ENCODE measurements around the gene MATN4.
"Not testable (repeated sequence)": the region's sequence is repeated elsewhere in the genome, so short reads cannot be mapped to it uniquely, and the experiment has no call there.

MATN4 gene, protein sequence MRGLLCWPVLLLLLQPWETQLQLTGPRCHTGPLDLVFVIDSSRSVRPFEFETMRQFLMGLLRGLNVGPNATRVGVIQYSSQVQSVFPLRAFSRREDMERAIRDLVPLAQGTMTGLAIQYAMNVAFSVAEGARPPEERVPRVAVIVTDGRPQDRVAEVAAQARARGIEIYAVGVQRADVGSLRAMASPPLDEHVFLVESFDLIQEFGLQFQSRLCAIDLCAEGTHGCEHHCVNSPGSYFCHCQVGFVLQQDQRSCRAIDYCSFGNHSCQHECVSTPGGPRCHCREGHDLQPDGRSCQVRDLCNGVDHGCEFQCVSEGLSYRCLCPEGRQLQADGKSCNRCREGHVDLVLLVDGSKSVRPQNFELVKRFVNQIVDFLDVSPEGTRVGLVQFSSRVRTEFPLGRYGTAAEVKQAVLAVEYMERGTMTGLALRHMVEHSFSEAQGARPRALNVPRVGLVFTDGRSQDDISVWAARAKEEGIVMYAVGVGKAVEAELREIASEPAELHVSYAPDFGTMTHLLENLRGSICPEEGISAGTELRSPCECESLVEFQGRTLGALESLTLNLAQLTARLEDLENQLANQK

DNA sequence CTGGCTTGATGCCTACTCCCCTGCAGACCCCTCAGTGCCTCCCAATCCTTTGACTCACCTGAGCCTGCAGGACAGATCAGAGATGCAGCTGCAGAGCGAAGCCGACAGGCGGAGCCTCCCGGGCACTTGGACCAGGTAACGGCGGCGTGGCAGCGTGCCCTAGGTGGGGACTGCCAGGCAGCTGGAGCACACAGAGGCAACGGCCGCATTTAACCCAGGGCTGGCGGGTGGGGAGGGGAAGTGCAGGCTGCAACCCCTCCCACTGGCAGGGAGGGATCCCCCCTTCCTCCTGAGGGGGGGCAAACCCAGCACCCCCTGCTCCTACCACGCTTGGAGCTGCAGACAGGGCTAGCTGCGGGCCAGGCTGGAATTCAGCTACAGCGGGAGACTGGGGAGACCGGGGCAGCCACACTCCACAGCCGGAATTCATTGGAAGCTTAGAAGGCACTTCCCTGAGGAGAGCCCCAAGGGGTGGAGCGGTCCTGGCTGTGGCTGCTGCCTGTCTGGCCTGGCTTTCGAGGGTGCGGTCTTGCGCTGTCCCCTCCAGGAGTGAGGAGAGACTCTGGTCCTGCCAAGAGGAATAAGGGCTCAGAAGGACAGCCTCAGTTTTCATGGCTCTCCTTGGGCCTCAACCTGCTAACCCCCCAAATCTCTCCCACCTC is at the start of gene MATN4:
TSS of gene MATN4 (minus strand) at position 183 of the 662 bp plus-strand sequence. CDS start 2,717 bp downstream, outside the sequence.
- no peaks in the 10 kb centered on the region for H3K36me3 ChIP-seq (ENCODE audit: control insufficient read depth, insufficient read depth, low read length)
- H3K27me3 ChIP-seq (ENCODE audit: control insufficient read depth, insufficient read depth, low read length): peaks cover 19% of the 10 kb centered on the region
- peak within 1 kb of the TSS; percentile 5 for H3K9ac ChIP-seq (ENCODE audit: low read depth, low read length)
- H3K9me3 ChIP-seq (ENCODE audit: control insufficient read depth, insufficient read depth, low read length): no peaks in the 10 kb centered on the region
- H3K4me1 ChIP-seq (ENCODE audit: control insufficient read depth, insufficient read depth, low read length): peaks cover 2% of the 10 kb centered on the region
- H3K4me3 ChIP-seq (ENCODE audit: low read depth, low read length): no peak within 1 kb of the TSS

DNA sequence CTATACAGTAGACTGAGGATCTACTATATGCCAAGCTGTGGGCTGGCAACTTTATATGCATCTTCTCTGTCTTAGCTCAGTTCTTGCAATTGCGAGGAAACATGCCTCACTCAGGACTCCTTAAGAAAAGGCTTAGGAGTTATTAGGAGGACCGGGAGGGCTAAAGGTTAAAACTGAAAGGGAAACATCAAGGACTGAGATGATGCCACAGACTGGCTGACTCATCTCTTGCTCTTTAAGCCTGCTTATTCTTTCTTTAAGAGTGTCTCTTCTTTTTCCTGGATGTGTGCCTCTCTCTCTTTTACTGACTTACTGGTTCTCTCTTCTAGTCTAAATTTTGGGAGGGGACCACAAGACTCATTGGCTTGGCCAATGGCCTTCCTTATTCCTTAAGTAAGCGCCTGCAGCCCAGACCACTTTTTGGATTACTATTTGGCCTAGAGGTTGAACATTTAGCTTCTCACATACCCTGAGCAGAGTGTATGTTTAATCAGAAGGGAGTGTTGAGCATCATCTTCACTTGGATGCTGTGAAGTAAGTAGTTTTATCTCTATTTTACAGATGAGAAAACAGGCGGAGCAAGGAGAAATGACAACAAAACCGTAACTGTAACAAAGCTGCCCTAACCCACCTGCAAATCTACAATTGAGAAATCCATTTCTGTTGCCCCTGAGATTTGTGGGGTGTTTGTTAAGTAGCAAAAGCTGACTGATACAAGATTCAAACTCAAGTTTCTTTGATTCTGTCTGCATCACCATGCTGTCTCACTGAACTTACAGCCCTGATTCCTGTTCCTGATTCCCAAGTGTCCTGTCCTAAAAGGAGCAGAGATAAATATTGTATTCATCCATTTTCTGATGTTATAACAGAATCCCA is 47.3 kb upstream of the MATN4 start:
- Histone ChIP-seq H3K27me3 (ENCODE audit: control insufficient read depth, insufficient read depth, low read length) (no peaks in the 10 kb centered on the region), H3K4me3 (ENCODE audit: low read depth, low read length) (no peak overlapping the region), H3K9ac (ENCODE audit: low read depth, low read length) (no peak overlapping the region), H3K4me1 (ENCODE audit: control insufficient read depth, insufficient read depth, low read length) (peaks cover 9% of the 10 kb centered on the region), H3K9me3 (ENCODE audit: control insufficient read depth, insufficient read depth, low read length) (no peaks in the 10 kb centered on the region), H3K36me3 (ENCODE audit: control insufficient read depth, insufficient read depth, low read length) (no peaks in the 10 kb centered on the region)

DNA sequence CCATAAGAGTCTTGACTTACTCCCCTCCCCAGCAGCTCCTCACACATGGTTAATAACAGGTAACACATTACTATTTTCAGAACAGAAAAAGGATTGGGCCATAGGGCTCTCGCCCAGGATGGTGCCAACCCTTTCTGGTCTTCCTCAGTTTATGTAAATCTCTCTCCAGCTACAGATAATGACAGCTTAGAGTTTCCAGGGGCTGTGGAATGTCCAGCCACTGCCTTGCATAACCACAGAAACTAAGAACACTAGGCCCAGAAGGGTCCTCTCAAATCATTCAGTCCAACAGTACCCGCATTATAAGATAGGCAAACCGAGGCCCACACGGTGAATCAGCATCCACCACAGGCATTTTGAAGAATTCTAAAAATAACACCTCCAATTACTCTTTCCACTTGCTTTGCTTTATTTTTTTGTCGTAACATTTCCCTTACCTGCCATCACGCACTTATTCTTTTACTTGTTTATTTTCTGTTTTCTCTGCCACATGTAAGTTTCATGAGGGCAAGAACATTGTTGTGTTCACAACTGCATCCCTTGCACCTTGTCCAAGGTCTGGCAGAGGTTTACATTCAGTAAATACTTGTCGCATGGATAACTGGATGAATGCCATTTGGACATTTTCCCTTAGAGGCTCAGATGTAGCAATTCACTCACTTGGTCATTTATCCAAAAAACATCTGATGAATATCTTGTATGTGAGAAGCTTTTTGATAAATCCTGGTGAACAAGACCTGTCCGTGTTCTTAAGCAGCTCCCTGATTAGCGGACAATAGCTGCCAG is 46.5 kb upstream of the MATN4 start:
- Histone ChIP-seq H3K9ac (ENCODE audit: low read depth, low read length) (no peak overlapping the region), H3K9me3 (ENCODE audit: control insufficient read depth, insufficient read depth, low read length) (no peaks in the 10 kb centered on the region), H3K4me3 (ENCODE audit: low read depth, low read length) (no peak overlapping the region), H3K27me3 (ENCODE audit: control insufficient read depth, insufficient read depth, low read length) (no peaks in the 10 kb centered on the region), H3K36me3 (ENCODE audit: control insufficient read depth, insufficient read depth, low read length) (no peaks in the 10 kb centered on the region), H3K4me1 (ENCODE audit: control insufficient read depth, insufficient read depth, low read length) (peaks cover 9% of the 10 kb centered on the region)

DNA sequence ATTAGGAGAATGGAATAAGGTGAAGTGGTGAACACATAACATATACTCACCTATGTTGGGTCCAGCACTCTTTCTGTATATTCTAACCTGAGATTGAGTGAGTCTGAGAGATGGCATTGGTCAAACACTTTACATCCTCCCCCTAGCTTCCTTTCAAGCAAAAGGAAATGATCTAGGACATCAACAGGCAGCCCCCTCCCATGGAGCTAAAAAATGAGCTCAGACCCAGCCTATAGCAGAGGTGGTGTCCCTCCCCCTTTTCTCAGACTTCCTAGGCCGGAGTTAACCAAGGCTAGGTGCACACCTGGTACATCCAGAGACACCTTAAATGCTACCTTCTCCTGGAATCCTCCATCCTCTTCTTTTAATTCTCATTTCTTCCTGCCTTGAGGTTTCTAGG is 45.6 kb upstream of the MATN4 start:
- peaks cover 10% of the 10 kb centered on the region for H3K4me1 ChIP-seq (ENCODE audit: control insufficient read depth, insufficient read depth, low read length)
- H3K36me3 ChIP-seq (ENCODE audit: control insufficient read depth, insufficient read depth, low read length): no peaks in the 10 kb centered on the region
- H3K27me3 ChIP-seq (ENCODE audit: control insufficient read depth, insufficient read depth, low read length): no peaks in the 10 kb centered on the region
- no peak overlapping the region for H3K9ac ChIP-seq (ENCODE audit: low read depth, low read length)
- no peaks in the 10 kb centered on the region for H3K9me3 ChIP-seq (ENCODE audit: control insufficient read depth, insufficient read depth, low read length)
- no peak overlapping the region for H3K4me3 ChIP-seq (ENCODE audit: low read depth, low read length)

DNA sequence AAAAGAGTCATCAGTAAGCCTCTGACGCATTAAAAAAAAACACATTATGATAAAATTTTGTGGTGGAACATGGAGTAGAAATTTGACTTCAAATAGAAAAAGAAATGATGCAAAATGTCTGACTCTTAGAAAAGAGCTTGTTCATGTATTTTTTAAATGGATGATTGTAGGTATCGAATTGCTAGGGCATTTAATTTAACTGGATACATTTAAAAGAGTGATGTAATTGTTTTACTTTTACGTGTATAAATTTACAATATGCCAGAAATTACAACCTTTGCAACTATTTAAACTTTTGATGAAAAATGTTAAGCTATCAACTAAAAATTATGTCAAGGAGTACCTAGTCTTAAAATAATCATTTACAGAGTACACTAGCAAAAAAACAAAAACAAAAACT is 44.6 kb upstream of the MATN4 start:
- Histone ChIP-seq H3K36me3 (ENCODE audit: control insufficient read depth, insufficient read depth, low read length) (no peaks in the 10 kb centered on the region), H3K9ac (ENCODE audit: low read depth, low read length) (no peak overlapping the region), H3K4me3 (ENCODE audit: low read depth, low read length) (no peak overlapping the region)

DNA sequence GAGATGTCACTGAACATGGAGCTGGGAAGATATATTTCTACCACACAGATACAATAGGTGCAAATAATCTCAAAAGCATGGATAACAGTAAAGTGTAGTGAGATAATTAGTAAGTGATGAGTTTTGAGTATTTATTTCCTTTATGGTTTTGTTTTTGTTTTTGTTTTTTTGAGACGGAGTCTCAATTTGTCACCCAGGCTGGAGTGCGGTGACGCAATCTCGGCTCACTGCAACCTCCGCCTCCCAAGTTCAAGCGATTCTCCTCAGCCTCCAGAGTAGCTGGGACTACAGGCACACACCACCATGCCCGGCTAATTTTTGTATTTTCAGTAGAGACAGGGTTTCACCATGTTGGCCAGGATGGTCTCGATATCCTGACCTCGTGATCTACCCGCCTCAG is 42.7 kb upstream of the MATN4 start:
- not testable (repeated sequence) for H3K36me3 ChIP-seq (ENCODE audit: control insufficient read depth, insufficient read depth, low read length); H3K9ac ChIP-seq (ENCODE audit: low read depth, low read length); H3K9me3 ChIP-seq (ENCODE audit: control insufficient read depth, insufficient read depth, low read length); H3K4me3 ChIP-seq (ENCODE audit: low read depth, low read length); H3K27me3 ChIP-seq (ENCODE audit: control insufficient read depth, insufficient read depth, low read length)
- peaks cover 14% of the 10 kb centered on the region for H3K4me1 ChIP-seq (ENCODE audit: control insufficient read depth, insufficient read depth, low read length)

More for the DNA sequence above, 44.6 kb upstream of the MATN4 start:
- H3K9me3 ChIP-seq (ENCODE audit: control insufficient read depth, insufficient read depth, low read length): no peaks in the 10 kb centered on the region
- peaks cover 3% of the 10 kb centered on the region for H3K4me1 ChIP-seq (ENCODE audit: control insufficient read depth, insufficient read depth, low read length)
- no peaks in the 10 kb centered on the region for H3K27me3 ChIP-seq (ENCODE audit: control insufficient read depth, insufficient read depth, low read length)

DNA sequence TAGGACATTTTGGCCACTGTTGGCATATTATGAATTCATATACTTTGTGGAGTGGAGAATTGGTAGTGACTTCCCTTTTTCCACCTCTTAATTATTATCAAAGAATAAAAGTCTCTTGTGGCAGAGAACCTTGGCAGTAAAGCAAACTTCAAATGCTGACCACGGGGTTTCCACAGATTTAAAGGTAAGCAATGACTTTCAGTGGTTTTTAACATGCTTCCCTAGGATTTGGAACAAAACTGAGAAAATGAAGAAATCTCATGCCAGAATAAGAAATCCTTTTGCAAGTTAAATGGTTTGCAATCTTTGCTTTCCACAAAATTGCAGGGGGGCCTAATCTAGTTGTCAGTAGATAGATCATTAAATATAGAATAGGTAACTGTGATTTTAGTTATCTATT is 42.1 kb upstream of the MATN4 start:
- Histone ChIP-seq H3K4me3 (ENCODE audit: low read depth, low read length) (no peak overlapping the region), H3K36me3 (ENCODE audit: control insufficient read depth, insufficient read depth, low read length) (no peaks in the 10 kb centered on the region), H3K27me3 (ENCODE audit: control insufficient read depth, insufficient read depth, low read length) (no peaks in the 10 kb centered on the region), H3K9me3 (ENCODE audit: control insufficient read depth, insufficient read depth, low read length) (no peaks in the 10 kb centered on the region), H3K9ac (ENCODE audit: low read depth, low read length) (no peak overlapping the region), H3K4me1 (ENCODE audit: control insufficient read depth, insufficient read depth, low read length) (peaks cover 19% of the 10 kb centered on the region)

DNA sequence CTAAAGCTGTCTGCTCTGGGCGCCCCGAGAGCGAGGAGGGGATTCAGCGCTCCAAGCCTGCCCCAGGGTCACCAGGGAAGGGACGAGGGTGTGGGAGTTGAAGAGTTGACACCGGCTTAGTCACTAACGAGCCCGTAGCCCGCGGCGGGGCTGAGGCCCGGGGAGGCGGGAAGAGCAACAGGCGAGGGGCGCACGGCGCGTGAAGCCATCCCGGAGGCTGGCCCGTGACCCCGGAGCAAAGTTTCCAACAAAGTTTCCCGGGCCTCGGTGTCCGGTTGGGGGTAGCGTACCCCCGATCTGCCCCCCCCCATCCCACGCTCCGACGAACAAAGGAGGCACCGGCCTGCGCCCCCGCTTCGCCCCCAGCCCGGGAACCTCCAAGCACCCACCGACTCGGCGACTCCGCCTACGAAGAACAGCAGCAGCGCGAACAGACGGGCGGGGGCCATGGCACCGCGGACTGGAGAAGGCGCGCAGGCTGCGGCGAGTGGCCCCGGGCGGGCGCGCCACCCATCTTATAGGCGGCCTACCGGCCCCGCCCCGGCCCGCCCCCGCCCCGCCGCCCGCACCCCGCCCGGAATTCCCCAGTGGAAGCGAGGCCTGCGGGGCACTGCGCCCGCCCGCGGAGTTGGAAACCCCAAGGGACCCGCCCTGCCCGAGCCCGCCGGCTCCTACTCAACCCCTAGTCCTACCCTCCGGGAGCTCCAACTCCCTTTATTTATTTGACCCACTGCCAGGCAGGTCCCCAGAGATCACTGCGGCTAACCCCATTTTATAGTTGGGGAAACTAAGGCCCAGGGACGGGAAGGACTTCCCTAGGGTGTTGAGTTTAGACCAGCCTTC is 40.1 kb upstream of the MATN4 start, which contains the start of gene SDC4:
TSS of gene SDC4 (minus strand) at position 489 of the 843 bp plus-strand sequence. CDS start at position 449, 40 bp downstream.
- Histone ChIP-seq H3K4me3 (ENCODE audit: low read depth, low read length) (peak within 1 kb of the TSS; percentile 82), H3K4me1 (ENCODE audit: control insufficient read depth, insufficient read depth, low read length) (peaks cover 40% of the 10 kb centered on the region), H3K9ac (ENCODE audit: low read depth, low read length) (peak within 1 kb of the TSS; percentile 79), H3K27me3 (ENCODE audit: control insufficient read depth, insufficient read depth, low read length) (no peaks in the 10 kb centered on the region), H3K9me3 (ENCODE audit: control insufficient read depth, insufficient read depth, low read length) (no peaks in the 10 kb centered on the region), H3K36me3 (ENCODE audit: control insufficient read depth, insufficient read depth, low read length) (no peaks in the 10 kb centered on the region)

DNA sequence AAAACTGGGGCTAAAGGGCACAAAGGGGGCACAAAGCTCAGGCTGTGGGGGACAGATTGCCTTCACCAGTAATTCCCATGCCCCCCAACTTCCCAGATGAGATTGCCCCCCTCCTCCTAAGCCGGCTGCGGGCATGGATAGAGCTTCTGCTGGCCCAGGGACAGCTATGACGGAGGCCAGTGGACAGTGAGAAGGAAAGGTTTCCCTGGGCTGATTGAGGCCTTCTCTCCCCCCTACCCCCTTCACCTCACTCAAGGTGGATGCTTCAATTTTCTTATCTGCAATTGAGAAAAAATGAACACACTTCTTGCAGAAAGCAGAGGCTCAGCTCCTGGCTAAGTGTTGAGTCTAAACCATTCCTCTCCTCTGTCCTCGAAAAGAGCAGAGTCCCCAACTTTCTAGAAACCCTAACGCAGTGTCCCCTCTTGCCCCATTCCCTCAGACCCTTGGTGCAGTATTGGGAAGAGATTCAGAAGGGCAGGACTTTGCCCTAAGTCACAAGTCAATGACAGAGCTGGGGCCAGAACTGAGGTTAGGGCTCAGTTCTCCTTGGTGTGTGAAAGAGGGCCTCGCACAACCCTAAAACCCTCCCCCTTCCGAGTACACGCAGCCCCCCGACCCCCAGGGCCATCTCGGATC is 39.3 kb upstream of the MATN4 start:
- H3K36me3 ChIP-seq (ENCODE audit: control insufficient read depth, insufficient read depth, low read length): no peaks in the 10 kb centered on the region
- no peaks in the 10 kb centered on the region for H3K27me3 ChIP-seq (ENCODE audit: control insufficient read depth, insufficient read depth, low read length)
- H3K9ac ChIP-seq (ENCODE audit: low read depth, low read length): peak overlapping the region; percentile 79
- no peaks in the 10 kb centered on the region for H3K9me3 ChIP-seq (ENCODE audit: control insufficient read depth, insufficient read depth, low read length)
- H3K4me3 ChIP-seq (ENCODE audit: low read depth, low read length): peak overlapping the region; percentile 82
- peaks cover 46% of the 10 kb centered on the region for H3K4me1 ChIP-seq (ENCODE audit: control insufficient read depth, insufficient read depth, low read length)

DNA sequence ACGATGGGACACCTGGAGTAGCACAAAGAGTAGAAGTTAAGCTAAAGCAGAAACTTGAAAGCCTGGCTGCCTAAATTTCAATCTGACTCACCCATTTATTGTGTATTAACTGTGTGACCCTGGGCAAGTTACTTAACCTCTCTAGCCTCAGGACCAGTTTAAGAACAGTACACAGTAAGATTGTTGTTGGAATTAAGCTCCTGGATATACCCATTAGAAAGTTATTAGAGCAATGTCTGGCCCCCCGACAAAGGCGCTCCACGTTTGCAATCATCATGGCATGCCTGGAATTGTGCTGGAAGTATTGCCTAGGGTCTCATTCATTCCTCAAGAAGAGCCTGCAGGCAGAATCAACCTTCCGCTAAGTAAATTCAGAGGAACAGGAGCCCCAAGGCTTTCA is 38.8 kb upstream of the MATN4 start:
- Histone ChIP-seq H3K9me3 (ENCODE audit: control insufficient read depth, insufficient read depth, low read length) (no peaks in the 10 kb centered on the region), H3K4me1 (ENCODE audit: control insufficient read depth, insufficient read depth, low read length) (peaks cover 50% of the 10 kb centered on the region), H3K9ac (ENCODE audit: low read depth, low read length) (peak overlapping the region; percentile 66), H3K27me3 (ENCODE audit: control insufficient read depth, insufficient read depth, low read length) (no peaks in the 10 kb centered on the region), H3K36me3 (ENCODE audit: control insufficient read depth, insufficient read depth, low read length) (no peaks in the 10 kb centered on the region), H3K4me3 (ENCODE audit: low read depth, low read length) (peak overlapping the region; percentile 82)
